ENCODE data around the gene GDAP2. TPM values are rescaled to one million over a fixed set of nuclear protein-coding genes. Genes with fewer than 3 reads are reported as not detected.

Gene GDAP2
- total RNA-seq, 2 donors from 2014 or later, result 14.4 to 26.6 TPM

GRCh38 chr1:117842408-117843170, 86.8 kb downstream of the GDAP2 start:
- no peaks in the 10 kb centered on the region for H3K36me3 ChIP-seq
- intact Hi-C loops (cut with DNase I), result no loop called here
- DNase-seq (ENCODE audit: low spot score), result no peak
- TF ChIP-seq POLR2AphosphoS5 (IDR thresholded peaks at IDR 0.05) (no peak), POLR2A (IDR thresholded peaks at IDR 0.05) (no peak), CTCF (IDR thresholded peaks at IDR 0.05) (no peak)
- no peak overlapping the region for H3K27ac ChIP-seq
- 67% methylated on average over 3 of the region's 3 CpGs for WGBS
- no peaks in the 10 kb centered on the region for H3K4me1 ChIP-seq (replicated peaks)
- H3K27me3 ChIP-seq (replicated peaks; ENCODE audit: insufficient read depth), result no peaks in the 10 kb centered on the region
- no peak overlapping the region for H3K4me3 ChIP-seq
- H3K9me3 ChIP-seq, result no peaks in the 10 kb centered on the region

- Histone ChIP-seq H3K9me3 (no peaks in the 10 kb centered on the region), H3K4me1 (replicated peaks) (no peaks in the 10 kb centered on the region), H3K36me3 (no peaks in the 10 kb centered on the region), H3K27ac (no peak overlapping the region), H3K4me3 (no peak overlapping the region), H3K27me3 (replicated peaks; ENCODE audit: insufficient read depth) (no peaks in the 10 kb centered on the region)
- WGBS, result 96% methylated on average over 3 of the region's 3 CpGs
- no peak for TF ChIP-seq CTCF (IDR thresholded peaks at IDR 0.05)
- TF ChIP-seq POLR2AphosphoS5 (IDR thresholded peaks at IDR 0.05), result no peak
- no peak for TF ChIP-seq POLR2A (IDR thresholded peaks at IDR 0.05)
- DNase-seq (ENCODE audit: low spot score), result no peak
- intact Hi-C loops (cut with DNase I), result no loop called here
Measured at GRCh38 chr1:117841117-117841650, 88.2 kb downstream of the GDAP2 start.

GRCh38 chr1:117838911-117839310, 90.5 kb downstream of the GDAP2 start:
- DNase-seq (ENCODE audit: low spot score), result no peak
- 84% methylated on average over 3 of the region's 3 CpGs for WGBS
- Histone ChIP-seq H3K27ac (no peak overlapping the region), H3K4me1 (replicated peaks) (no peaks in the 10 kb centered on the region), H3K36me3 (no peaks in the 10 kb centered on the region), H3K4me3 (no peak overlapping the region), H3K9me3 (no peaks in the 10 kb centered on the region), H3K27me3 (replicated peaks; ENCODE audit: insufficient read depth) (no peaks in the 10 kb centered on the region)
- TF ChIP-seq CTCF (IDR thresholded peaks at IDR 0.05) (no peak), POLR2A (IDR thresholded peaks at IDR 0.05) (no peak), POLR2AphosphoS5 (IDR thresholded peaks at IDR 0.05) (no peak)
- intact Hi-C loops (cut with DNase I), result no loop called here

GRCh38 chr1:117836069-117836468, 93.4 kb downstream of the GDAP2 start:
- DNase-seq (ENCODE audit: low spot score), result no peak
- no peak for TF ChIP-seq CTCF (IDR thresholded peaks at IDR 0.05)
- TF ChIP-seq POLR2AphosphoS5 (IDR thresholded peaks at IDR 0.05), result no peak
- TF ChIP-seq POLR2A (IDR thresholded peaks at IDR 0.05), result no peak
- no peak overlapping the region for H3K4me3 ChIP-seq
- no peaks in the 10 kb centered on the region for H3K9me3 ChIP-seq
- no peaks in the 10 kb centered on the region for H3K27me3 ChIP-seq (replicated peaks; ENCODE audit: insufficient read depth)
- H3K4me1 ChIP-seq (replicated peaks), result no peaks in the 10 kb centered on the region
- WGBS, result 86% methylated on average over 1 of the region's 1 CpG
- intact Hi-C loops (cut with DNase I), result no loop called here
- H3K36me3 ChIP-seq, result no peaks in the 10 kb centered on the region
- H3K27ac ChIP-seq, result no peak overlapping the region

GRCh38 chr1:117834416-117834815, 95.0 kb downstream of the GDAP2 start:
- TF ChIP-seq CTCF (IDR thresholded peaks at IDR 0.05) (no peak), POLR2AphosphoS5 (IDR thresholded peaks at IDR 0.05) (no peak), POLR2A (IDR thresholded peaks at IDR 0.05) (no peak)
- intact Hi-C loops (cut with DNase I), result no loop called here
- WGBS, result 53% methylated on average over 4 of the region's 4 CpGs

More at GRCh38 chr1:117834416-117834815, 95.0 kb downstream of the GDAP2 start:
- Histone ChIP-seq H3K4me3 (no peak overlapping the region), H3K9me3 (no peaks in the 10 kb centered on the region), H3K27me3 (replicated peaks; ENCODE audit: insufficient read depth) (no peaks in the 10 kb centered on the region), H3K4me1 (replicated peaks) (no peaks in the 10 kb centered on the region), H3K27ac (no peak overlapping the region), H3K36me3 (no peaks in the 10 kb centered on the region)
- DNase-seq (ENCODE audit: low spot score), result no peak
